KMS-11 (cell line): ENCODE results near the gene GDA.

Experiments used
- H2AFZ ChIP-seq: fragments of 200-600 bp; sonication (generic); 2 replicates; pipeline ENCODE4 v1.6.1; 2016; ENCODE audit warnings: antibody characterized with exemption, mixed run types, low read depth
- H3K27ac ChIP-seq: fragments of 200-600 bp; sonication (generic); 2 replicates; pipeline ENCODE4 v1.6.1; 2016; ENCODE audit warnings: mild to moderate bottlenecking, mixed run types
- H3K27me3 ChIP-seq: fragments of 200-600 bp; sonication (generic); 2 replicates; pipeline ENCODE4 v1.6.1; 2017; ENCODE audit warnings: mild to moderate bottlenecking, low read depth, mixed run types, moderate library complexity; ENCODE audit not compliant: insufficient read depth
- H3K36me3 ChIP-seq: fragments of 200-600 bp; sonication (generic); 2 replicates; pipeline ENCODE4 v1.6.1; 2017; ENCODE audit warnings: mild to moderate bottlenecking, mixed run types; ENCODE audit not compliant: insufficient read depth
- H3K4me1 ChIP-seq: fragments of 200-600 bp; sonication (generic); 2 replicates; pipeline ENCODE4 v1.6.1; 2016; ENCODE audit warnings: mild to moderate bottlenecking, low read depth, mixed run types; ENCODE audit not compliant: poor library complexity, severe bottlenecking
- H3K4me2 ChIP-seq: fragments of 200-600 bp; sonication (generic); 2 replicates; pipeline ENCODE4 v1.7.0; 2016; ENCODE audit warnings: mild to moderate bottlenecking, mixed run types
- H3K4me3 ChIP-seq: fragments of 200-600 bp; sonication (generic); IDR thresholded peaks from 2 replicates; pipeline ENCODE4 v1.6.1; 2017; ENCODE audit warnings: low read depth, low read length, mixed read lengths; ENCODE audit not compliant: insufficient read depth
- H3K79me2 ChIP-seq: fragments of 200-600 bp; sonication (generic); 2 replicates; pipeline ENCODE4 v1.6.1; 2016; ENCODE audit warnings: low read depth, mixed run types; ENCODE audit not compliant: insufficient read depth
- H3K9ac ChIP-seq: fragments of 200-600 bp; sonication (generic); 2 replicates; pipeline ENCODE4 v1.6.1; 2016; ENCODE audit warnings: mild to moderate bottlenecking, mixed run types
- H4K20me1 ChIP-seq: fragments of 200-600 bp; sonication (generic); 2 replicates; pipeline ENCODE4 v1.6.1; 2016; ENCODE audit warnings: mild to moderate bottlenecking, mixed run types; ENCODE audit not compliant: insufficient read depth
- TF ChIP-seq, protein P1 (sequence below): fragments of 200-600 bp; sonication (generic); conservative IDR thresholded peaks from 2 replicates; pipeline ENCODE4 v1.6.1; 2017; ENCODE audit warnings: low read depth, mild to moderate bottlenecking, antibody characterized with exemption, low read length, moderate library complexity, mixed read lengths

The GDA gene

DNA sequence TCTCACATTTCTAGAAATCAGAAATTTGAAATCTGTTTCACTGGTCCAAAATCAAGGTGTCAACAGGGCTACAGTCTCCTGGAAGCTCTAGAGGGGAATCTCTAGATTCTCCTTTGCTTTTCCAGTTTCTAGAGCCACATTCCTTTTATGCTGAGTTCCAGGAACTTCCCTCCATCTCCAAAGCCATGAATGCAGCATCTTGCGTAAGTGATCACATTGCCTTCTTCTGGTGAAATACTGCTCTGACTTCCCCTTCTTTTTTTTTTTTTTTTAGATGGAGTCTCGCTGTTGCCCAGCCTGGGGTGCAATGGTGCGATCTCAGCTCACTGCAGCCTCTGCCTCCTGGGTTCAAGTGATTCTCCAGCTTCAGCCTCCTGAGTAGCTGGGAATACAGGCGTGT, 23.8 kb downstream of the GDA start:
- Histone ChIP-seq H3K4me3 (no peak overlapping the region), H3K27me3 (no peaks in the 10 kb centered on the region), H4K20me1 (no peaks in the 10 kb centered on the region), H3K79me2 (no peaks in the 10 kb centered on the region), H3K4me1 (peaks cover 15% of the 10 kb centered on the region), H3K4me2 (no peak overlapping the region), H3K36me3 (no peaks in the 10 kb centered on the region), H3K9ac (no peak overlapping the region), H3K27ac (no peak overlapping the region), H2AFZ (no peak overlapping the region)
- TF ChIP-seq, protein P1, sequence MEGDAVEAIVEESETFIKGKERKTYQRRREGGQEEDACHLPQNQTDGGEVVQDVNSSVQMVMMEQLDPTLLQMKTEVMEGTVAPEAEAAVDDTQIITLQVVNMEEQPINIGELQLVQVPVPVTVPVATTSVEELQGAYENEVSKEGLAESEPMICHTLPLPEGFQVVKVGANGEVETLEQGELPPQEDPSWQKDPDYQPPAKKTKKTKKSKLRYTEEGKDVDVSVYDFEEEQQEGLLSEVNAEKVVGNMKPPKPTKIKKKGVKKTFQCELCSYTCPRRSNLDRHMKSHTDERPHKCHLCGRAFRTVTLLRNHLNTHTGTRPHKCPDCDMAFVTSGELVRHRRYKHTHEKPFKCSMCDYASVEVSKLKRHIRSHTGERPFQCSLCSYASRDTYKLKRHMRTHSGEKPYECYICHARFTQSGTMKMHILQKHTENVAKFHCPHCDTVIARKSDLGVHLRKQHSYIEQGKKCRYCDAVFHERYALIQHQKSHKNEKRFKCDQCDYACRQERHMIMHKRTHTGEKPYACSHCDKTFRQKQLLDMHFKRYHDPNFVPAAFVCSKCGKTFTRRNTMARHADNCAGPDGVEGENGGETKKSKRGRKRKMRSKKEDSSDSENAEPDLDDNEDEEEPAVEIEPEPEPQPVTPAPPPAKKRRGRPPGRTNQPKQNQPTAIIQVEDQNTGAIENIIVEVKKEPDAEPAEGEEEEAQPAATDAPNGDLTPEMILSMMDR: no peak

GRCh38 chr9:72185561-72185960, 36.3 kb downstream of the GDA start:
- Histone ChIP-seq H3K36me3 (no peaks in the 10 kb centered on the region), H3K27ac (no peak overlapping the region), H3K9ac (no peak overlapping the region), H3K79me2 (no peaks in the 10 kb centered on the region), H3K27me3 (no peaks in the 10 kb centered on the region), H3K4me3 (no peak overlapping the region), H3K4me1 (no peaks in the 10 kb centered on the region), H4K20me1 (no peaks in the 10 kb centered on the region), H2AFZ (no peak overlapping the region), H3K4me2 (no peak overlapping the region)
- TF ChIP-seq, protein P1: no peak

GRCh38 chr9:72187121-72187695, 38.0 kb downstream of the GDA start:
- Histone ChIP-seq H3K27ac (no peak overlapping the region), H3K4me3 (no peak overlapping the region), H3K27me3 (no peaks in the 10 kb centered on the region), H3K4me2 (no peak overlapping the region), H3K79me2 (no peaks in the 10 kb centered on the region), H2AFZ (no peak overlapping the region), H3K4me1 (no peaks in the 10 kb centered on the region), H3K36me3 (no peaks in the 10 kb centered on the region), H4K20me1 (no peaks in the 10 kb centered on the region), H3K9ac (no peak overlapping the region)
- TF ChIP-seq, protein P1: no peak

- H3K4me3 ChIP-seq: no peak overlapping the region
- H3K4me1 ChIP-seq: no peaks in the 10 kb centered on the region
- H3K27me3 ChIP-seq: no peaks in the 10 kb centered on the region
- H3K9ac ChIP-seq: no peak overlapping the region
- TF ChIP-seq, protein P1: no peak
- no peak overlapping the region for H3K27ac ChIP-seq
- no peaks in the 10 kb centered on the region for H3K79me2 ChIP-seq
- H4K20me1 ChIP-seq: no peaks in the 10 kb centered on the region
- no peak overlapping the region for H3K4me2 ChIP-seq
- no peak overlapping the region for H2AFZ ChIP-seq
- no peaks in the 10 kb centered on the region for H3K36me3 ChIP-seq
Observed at GRCh38 chr9:72188232-72188631, 39.0 kb downstream of the GDA start.
